IMR-90 (cell line): ENCODE measurements around the gene GOLGA6A. TPM values are rescaled to one million over a fixed set of nuclear protein-coding genes. Genes with fewer than 3 reads are reported as not detected.

Source experiments
- ATAC-seq: fragments of 200-7000 bp; cut with Tn5 transposase; 2 replicates; pipeline ENCODE4 v1.9.1; 2020; ENCODE audit warnings: low read depth, mild to moderate bottlenecking, moderate library complexity
- BruUV-seq: library from RNA; stranded (reverse); fragments of 400-500 nt; replicated peaks from 2 replicates; lab custom pipeline; 2021; lab: Mats Ljungman, UMichigan
- CTCF ChIA-PET: fragments of 300-600 bp; formaldehyde crosslinking; extraction: SDS; loops from one replicate; lab custom pipeline; 2021; ENCODE audit warnings: antibody characterized with exemption; lab: Yijun Ruan, JAX
- POLR2A ChIA-PET: fragments of 300-600 bp; sonication (Branson Sonifier 250); formaldehyde crosslinking; loops from one replicate; lab custom pipeline; 2022; ENCODE audit warnings: antibody characterized with exemption; ENCODE audit not compliant: unreplicated experiment; lab: Charles Lee
- DNase-seq: peaks from one replicate; pipeline ENCODE4 v3.0.0; 2013
- H2AFZ ChIP-seq: replicated peaks from 2 replicates; pipeline ENCODE3; 2013; ENCODE audit warnings: low read length, mild to moderate bottlenecking; ENCODE audit not compliant: poor library complexity
- H2AK5ac ChIP-seq: 2 replicates; pipeline ENCODE4 v1.6.1; 2013; ENCODE audit warnings: low read depth, low read length, inconsistent platforms
- H2AK9ac ChIP-seq: replicated peaks from 2 replicates; pipeline ENCODE3; 2013; ENCODE audit warnings: mild to moderate bottlenecking, low read depth, low read length, moderate library complexity; ENCODE audit not compliant: poor library complexity
- H2BK120ac ChIP-seq: 2 replicates; pipeline ENCODE4 v1.6.1; 2013; ENCODE audit warnings: low read depth, low read length, inconsistent platforms
- H2BK15ac ChIP-seq: 3 replicates; pipeline ENCODE4 v1.6.1; 2013; ENCODE audit warnings: low read depth, low read length, inconsistent platforms
- H2BK20ac ChIP-seq: 2 replicates; pipeline ENCODE4 v1.6.1; 2013; ENCODE audit warnings: low read depth, mild to moderate bottlenecking, inconsistent platforms, low read length, moderate library complexity
- H2BK5ac ChIP-seq: 2 replicates; pipeline ENCODE4 v1.6.1; 2013; ENCODE audit warnings: mild to moderate bottlenecking, low read depth, low read length, inconsistent platforms; ENCODE audit not compliant: poor library complexity, severe bottlenecking
- H3K14ac ChIP-seq: replicated peaks from 2 replicates; pipeline ENCODE4 v1.6.1; 2013; ENCODE audit warnings: low read depth, low read length, inconsistent platforms
- H3K18ac ChIP-seq: 2 replicates; pipeline ENCODE4 v1.6.1; 2013; ENCODE audit warnings: low read depth, low read length, control low read depth
- H3K23ac ChIP-seq: 2 replicates; pipeline ENCODE4 v1.6.1; 2013; ENCODE audit warnings: low read depth, low read length, inconsistent platforms
- H3K27ac ChIP-seq: 2 replicates; pipeline ENCODE4 v1.5.1; 2013; ENCODE audit warnings: mild to moderate bottlenecking, control low read depth, low read length; ENCODE audit not compliant: insufficient read depth
- H3K27me3 ChIP-seq: 2 replicates; pipeline ENCODE4 v1.6.1; 2013; ENCODE audit warnings: low read length; ENCODE audit not compliant: control insufficient read depth, insufficient read depth
- H3K36me3 ChIP-seq: 2 replicates; pipeline ENCODE4 v1.6.1; 2013; ENCODE audit warnings: low read length, mixed read lengths; ENCODE audit not compliant: control insufficient read depth, insufficient read depth
- H3K4ac ChIP-seq: 2 replicates; pipeline ENCODE4 v1.6.1; 2013; ENCODE audit warnings: low read depth, low read length, inconsistent platforms
- H3K4me1 ChIP-seq: 2 replicates; pipeline ENCODE4 v1.6.1; 2013; ENCODE audit warnings: low read length, mixed read lengths; ENCODE audit not compliant: control insufficient read depth, insufficient read depth
- H3K4me2 ChIP-seq: 2 replicates; pipeline ENCODE4 v1.6.1; 2013; ENCODE audit warnings: low read depth, mild to moderate bottlenecking, control low read depth, low read length, moderate library complexity
- H3K4me3 ChIP-seq: 2 replicates; pipeline ENCODE4 v1.5.1; 2013; ENCODE audit warnings: low read depth, mild to moderate bottlenecking, control low read depth, low read length, moderate library complexity; ENCODE audit not compliant: insufficient read depth
- H3K56ac ChIP-seq: 2 replicates; pipeline ENCODE4 v1.6.1; 2013; ENCODE audit warnings: low read length, inconsistent platforms; ENCODE audit not compliant: insufficient read depth; ENCODE audit errors: extremely low read depth
- H3K79me1 ChIP-seq, 2 experiments: 2 replicates each; pipeline ENCODE4 v1.6.1; 2013; ENCODE audit warnings: low read length in 2 of 2, inconsistent platforms in 1 of 2, low read depth in 1 of 2
- H3K9ac ChIP-seq: 2 replicates; pipeline ENCODE4 v1.6.1; 2013; ENCODE audit warnings: low read depth, low read length, control low read depth
- H3K9me1 ChIP-seq: 2 replicates; pipeline ENCODE4 v1.6.1; 2013; ENCODE audit warnings: low read length, inconsistent platforms; ENCODE audit not compliant: insufficient read depth
- H3K9me3 ChIP-seq: 2 replicates; pipeline ENCODE4 v1.6.1; 2013; ENCODE audit warnings: low read length; ENCODE audit not compliant: control insufficient read depth, insufficient read depth
- H4K20me1 ChIP-seq: 2 replicates; pipeline ENCODE4 v1.6.1; 2013; ENCODE audit warnings: low read length, inconsistent platforms; ENCODE audit not compliant: insufficient read depth
- H4K5ac ChIP-seq: 2 replicates; pipeline ENCODE4 v1.6.1; 2013; ENCODE audit warnings: mild to moderate bottlenecking, low read depth, low read length, control low read depth
- H4K8ac ChIP-seq, 2 experiments: 2 replicates each; pipeline ENCODE4 v1.6.1; 2013; ENCODE audit warnings: low read depth in 2 of 2, low read length in 2 of 2, control low read depth in 1 of 2, inconsistent platforms in 1 of 2
- H4K91ac ChIP-seq: 2 replicates; pipeline ENCODE4 v1.6.1; 2013; ENCODE audit warnings: low read depth, low read length, inconsistent platforms; ENCODE audit not compliant: insufficient read depth
- CEBPB ChIP-seq: IDR thresholded peaks from 2 replicates; pipeline ENCODE4 v1.6.1; 2012; ENCODE audit warnings: low read depth, low read length, improper control_type of control experiment
- POLR2A ChIP-seq: IDR thresholded peaks from 2 replicates; pipeline ENCODE4 v1.6.1; 2012; ENCODE audit warnings: mild to moderate bottlenecking, low read depth, low read length
- RAD21 ChIP-seq: IDR thresholded peaks from 2 replicates; pipeline ENCODE4 v1.6.1; 2012; ENCODE audit warnings: low read length, improper control_type of control experiment
- RFX5 ChIP-seq: IDR thresholded peaks from 2 replicates; pipeline ENCODE4 v1.8.0; 2012; ENCODE audit warnings: low read depth, mild to moderate bottlenecking, low read length, moderate library complexity
- SMC3 ChIP-seq: fragments of 150-350 bp; IDR thresholded peaks from 2 replicates; pipeline ENCODE4 v1.6.1; 2016; ENCODE audit warnings: low read depth, mild to moderate bottlenecking, antibody characterized with exemption, low read length, moderate library complexity
- WGBS, 2 experiments: methylation state at CpG; one replicate each; pipeline versions ENCODE4 v1.1.5 to v1.1.7; 2013; ENCODE audit warnings: missing lambda C conversion rate in 2 of 2; ENCODE audit not compliant: insufficient read length in 1 of 2; ENCODE audit errors: extremely low coverage in 2 of 2; 5-methylcytosine and 5-hydroxymethylcytosine counted together
- dilution Hi-C: fragments of 300-500 bp; cut with HindIII; formaldehyde crosslinking; loops from one replicate; pipeline ENCODE4 v1.14.3; 2018; ENCODE audit warnings: low sequenced_read_pairs; ENCODE audit not compliant: unreplicated experiment
- in situ Hi-C: fragments of 300-500 bp; cut with MboI; formaldehyde crosslinking; loops from 3 replicates; pipeline ENCODE4 v1.14.3; 2019; ENCODE audit warnings: low sequenced_read_pairs, inconsistent platforms, mixed read lengths
- intact Hi-C: fragments of 100-400 bp; cut with micrococcal nuclease; formaldehyde crosslinking; loops from 2 replicates; pipeline ENCODE4 v1.10.0; 2022
- polyA plus RNA-seq, 3 experiments: library from polyadenylated mRNA; depleted of rRNA; stranded (reverse); fragments of >200 nt; gene quantifications; 2 replicates each; pipeline ENCODE4 v1.2.3, GENCODE V29; 2012; ENCODE audit warnings: low replicate concordance in 1 of 3
- total RNA-seq: library from RNA; depleted of rRNA; stranded (reverse); fragments of >200 nt; gene quantifications from 2 replicates; pipeline ENCODE4 v1.2.3, GENCODE V29; 2012
- TF ChIP-seq, protein P1 (sequence below): conservative IDR thresholded peaks from 2 replicates; pipeline ENCODE4 v1.5.1; 2012; ENCODE audit warnings: mild to moderate bottlenecking, low read depth, low read length, improper control_type of control experiment
- TF ChIP-seq, protein P2 (sequence below): fragments of 150-350 bp; IDR thresholded peaks from 2 replicates; pipeline ENCODE4 v1.6.1; 2017; ENCODE audit warnings: mild to moderate bottlenecking, antibody characterized with exemption, low read length, low read depth

GOLGA6A gene
- total and polyA plus RNA-seq, 2 of the 4 experiments (the other 2 are of a cell fraction), result not detected

DNA sequence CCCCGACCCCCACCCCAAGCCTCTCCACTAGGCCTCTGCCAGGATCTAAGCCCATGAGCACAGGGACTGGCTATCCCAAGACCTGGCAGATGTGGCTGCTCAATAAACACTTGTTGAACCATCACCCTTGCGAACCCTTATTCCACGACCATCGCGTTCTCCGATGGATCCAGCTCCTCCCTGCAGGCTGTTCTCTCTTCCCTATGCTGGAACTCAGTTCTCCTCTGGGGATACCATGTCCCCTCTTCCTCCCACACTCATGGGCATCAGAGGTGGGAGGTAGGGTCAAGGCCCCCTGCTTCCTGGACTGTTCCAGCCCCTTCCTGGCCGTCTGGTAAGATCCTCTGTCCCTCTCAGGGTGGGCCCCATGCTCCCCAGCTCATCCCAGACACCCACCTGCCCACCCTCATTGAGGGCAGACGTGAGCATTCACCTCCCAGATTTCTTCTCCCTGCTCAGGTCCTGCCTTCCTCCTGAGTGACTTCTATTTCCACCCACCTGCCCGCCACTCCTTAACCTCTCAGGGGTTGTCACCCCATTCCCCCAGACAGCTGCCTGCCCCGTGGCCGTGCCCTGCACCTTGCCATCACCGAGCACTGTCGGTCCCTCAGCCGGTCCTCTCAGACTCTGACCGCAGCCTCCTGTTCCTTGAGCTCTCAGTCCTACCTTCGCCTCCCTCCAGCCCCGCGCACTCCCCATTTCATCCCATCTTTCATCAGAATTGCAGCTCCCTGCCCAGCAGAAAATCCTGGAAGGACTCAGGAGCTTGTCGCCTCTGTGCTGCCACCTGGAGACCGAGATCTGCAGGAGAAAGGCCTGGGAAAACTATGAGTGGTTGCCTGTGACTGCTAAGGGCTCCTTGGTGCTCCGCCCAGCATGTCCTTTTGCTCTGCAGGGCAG, 45.8 kb downstream of the GOLGA6A start:
- H3K4me3 ChIP-seq, result no peak overlapping the region
- no peak overlapping the region for H3K56ac ChIP-seq
- 0 out of 2 replicates have a peak overlapping the region, but pooled peaks have one; percentile 52 for H2AK5ac ChIP-seq
- H2BK20ac ChIP-seq, result no peak overlapping the region
- H3K4me1 ChIP-seq, result peaks cover 30% of the 10 kb centered on the region
- no peak overlapping the region for H2AFZ ChIP-seq
- H3K27me3 ChIP-seq, result no peaks in the 10 kb centered on the region
- peaks cover 2 to 16% of the 10 kb centered on the region in 2 experiments; a peak in 3 of 4 replicates for H3K79me1 ChIP-seq
- dilution Hi-C loops, result no loop called here
- H4K5ac ChIP-seq, result no peak overlapping the region
- peaks cover 40% of the 10 kb centered on the region for H3K36me3 ChIP-seq
- no peaks in the 10 kb centered on the region for H4K20me1 ChIP-seq
- ATAC-seq, result peak; percentile 55
- 0 out of 2 replicates have a peak overlapping the region, but pooled peaks have one; percentile 27 for H3K4ac ChIP-seq
- BruUV-seq, result no TSS peak
- ChIA-PET POLR2A (no interaction called here), CTCF (interaction anchor here (0.7 to 2.4 kb wide), 6 partner anchors 9 to 68 kb away, joined by 3 to 9 read pairs (median 4); no protein-coding TSS in a partner anchor)
- no peak overlapping the region for H2BK120ac ChIP-seq
- TF ChIP-seq, protein P1, sequence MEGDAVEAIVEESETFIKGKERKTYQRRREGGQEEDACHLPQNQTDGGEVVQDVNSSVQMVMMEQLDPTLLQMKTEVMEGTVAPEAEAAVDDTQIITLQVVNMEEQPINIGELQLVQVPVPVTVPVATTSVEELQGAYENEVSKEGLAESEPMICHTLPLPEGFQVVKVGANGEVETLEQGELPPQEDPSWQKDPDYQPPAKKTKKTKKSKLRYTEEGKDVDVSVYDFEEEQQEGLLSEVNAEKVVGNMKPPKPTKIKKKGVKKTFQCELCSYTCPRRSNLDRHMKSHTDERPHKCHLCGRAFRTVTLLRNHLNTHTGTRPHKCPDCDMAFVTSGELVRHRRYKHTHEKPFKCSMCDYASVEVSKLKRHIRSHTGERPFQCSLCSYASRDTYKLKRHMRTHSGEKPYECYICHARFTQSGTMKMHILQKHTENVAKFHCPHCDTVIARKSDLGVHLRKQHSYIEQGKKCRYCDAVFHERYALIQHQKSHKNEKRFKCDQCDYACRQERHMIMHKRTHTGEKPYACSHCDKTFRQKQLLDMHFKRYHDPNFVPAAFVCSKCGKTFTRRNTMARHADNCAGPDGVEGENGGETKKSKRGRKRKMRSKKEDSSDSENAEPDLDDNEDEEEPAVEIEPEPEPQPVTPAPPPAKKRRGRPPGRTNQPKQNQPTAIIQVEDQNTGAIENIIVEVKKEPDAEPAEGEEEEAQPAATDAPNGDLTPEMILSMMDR, result peak; percentile 69
- TF ChIP-seq POLR2A, result no peak
- peak; percentile 68 for TF ChIP-seq RAD21
- TF ChIP-seq, protein P2, sequence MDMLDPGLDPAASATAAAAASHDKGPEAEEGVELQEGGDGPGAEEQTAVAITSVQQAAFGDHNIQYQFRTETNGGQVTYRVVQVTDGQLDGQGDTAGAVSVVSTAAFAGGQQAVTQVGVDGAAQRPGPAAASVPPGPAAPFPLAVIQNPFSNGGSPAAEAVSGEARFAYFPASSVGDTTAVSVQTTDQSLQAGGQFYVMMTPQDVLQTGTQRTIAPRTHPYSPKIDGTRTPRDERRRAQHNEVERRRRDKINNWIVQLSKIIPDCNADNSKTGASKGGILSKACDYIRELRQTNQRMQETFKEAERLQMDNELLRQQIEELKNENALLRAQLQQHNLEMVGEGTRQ, result no peak
- TF ChIP-seq RFX5, result no peak
- no peak for TF ChIP-seq CEBPB
- peak; percentile 80 for TF ChIP-seq SMC3
- no peak overlapping the region for H3K14ac ChIP-seq
- H3K27ac ChIP-seq, result no peak overlapping the region
- no peak overlapping the region for H3K9ac ChIP-seq
- DNase-seq, result peak; percentile 73
- no peak overlapping the region for H3K18ac ChIP-seq
- no peaks in the 10 kb centered on the region for H3K9me3 ChIP-seq
- no peak overlapping the region for H4K91ac ChIP-seq
- in situ Hi-C loops, result loop anchor here (5.0 kb wide), 1 partner anchor 44 kb away; the partner anchor contains the start of genes PML and STOML1
- H4K8ac ChIP-seq, result no peak overlapping the region
- H3K4me2 ChIP-seq, result no peak overlapping the region
- peaks cover 22% of the 10 kb centered on the region for H3K9me1 ChIP-seq
- no peak overlapping the region for H3K23ac ChIP-seq
- no peak overlapping the region for H2BK5ac ChIP-seq
- no peak overlapping the region for H2BK15ac ChIP-seq
- 65% methylated on average over 8 of the region's 21 CpGs; no CpG with 5 or more reads in 1 of the 2 experiments for WGBS, 2 experiments
- intact Hi-C loops, result loop anchor here (1.0 kb wide), 1 partner anchor 63 kb away; no protein-coding TSS in a partner anchor
- peak overlapping the region; percentile 10 for H2AK9ac ChIP-seq
